Gastrocnemius medialis (tissue), 4 donors: ENCODE data around the gene FAM118B. TPM values are rescaled to one million over a fixed set of nuclear protein-coding genes. Genes with fewer than 3 reads are reported as not detected.

Source experiments
- ATAC-seq, 2 donors: fragments of 150-250 bp; one replicate each; pipeline ENCODE4 v1.9.1; 2016
- DNase-seq, 2 donors: peaks; one replicate each; pipeline ENCODE4 v3.0.0-alpha.2; 2019
- H3K27ac ChIP-seq, 4 donors: fragments of 200-600 bp; sonication (generic); 1 replicate in 1 of 4; 2 replicates in 3 of 4; pipeline ENCODE4 v1.5.1; 2016 to 2018; ENCODE audit warnings: mild to moderate bottlenecking in 2 of 4, moderate library complexity in 1 of 4
- H3K27me3 ChIP-seq, 3 donors: fragments of 200-600 bp; sonication (generic) in 2 of 3; 1 replicate in 1 of 3; 2 replicates in 2 of 3; pipeline versions ENCODE4 v1.5.1 to v1.6.0; 2016 to 2019; ENCODE audit warnings: mild to moderate bottlenecking in 1 of 3, moderate library complexity in 1 of 3
- H3K36me3 ChIP-seq, 2 donors: fragments of 200-600 bp; sonication (generic) in 1 of 2; one replicate each; pipeline ENCODE4 v1.5.1; 2017 to 2018
- H3K4me1 ChIP-seq, 2 donors: fragments of 200-600 bp; sonication (generic) in 1 of 2; one replicate each; pipeline ENCODE4 v1.5.1; 2016 to 2017; ENCODE audit warnings: mild to moderate bottlenecking in 2 of 2
- H3K4me3 ChIP-seq, 4 donors: fragments of 200-600 bp; sonication (generic) in 3 of 4; 1 replicate in 1 of 4; 2 replicates in 3 of 4; pipeline ENCODE4 v1.5.1; 2016 to 2019; ENCODE audit warnings: mild to moderate bottlenecking in 2 of 4
- H3K9me3 ChIP-seq, 3 donors: fragments of 200-600 bp; sonication (generic) in 2 of 3; 1 replicate in 1 of 3; 2 replicates in 2 of 3; pipeline ENCODE4 v1.5.1; 2016 to 2019
- POLR2A ChIP-seq, 2 donors: fragments of 450-650 bp; IDR thresholded peaks; one replicate each; pipeline ENCODE4 v1.6.1; 2017; ENCODE audit warnings: antibody characterized with exemption in 2 of 2, mild to moderate bottlenecking in 2 of 2, moderate library complexity in 2 of 2
- in situ Hi-C, 4 donors: fragments of 200-750 bp; cut with MboI; loops; one replicate each; pipeline versions ENCODE4 v1.15.0 to v1.8.0; 2017; ENCODE audit warnings: low sequenced_read_pairs in 4 of 4
- intact Hi-C: fragments of 100-400 bp; cut with DNase I; formaldehyde crosslinking; loops from one replicate; pipeline ENCODE4 v1.15.1; 2023; ENCODE audit warnings: low total_unique reads
- total RNA-seq, 4 donors: library from RNA; depleted of rRNA; stranded (reverse); fragments of >200 nt; gene quantifications; one replicate each; pipeline versions ENCODE4 v1.1.0 to v1.2.3, GENCODE V29; 2016
- TF ChIP-seq, protein P1 (sequence below), 5 experiments: fragments of 450-650 bp in 3 of 5; fragments of 200-600 bp in 2 of 5; sonication (generic) in 2 of 5; IDR thresholded peaks in 4 of 5; conservative IDR thresholded peaks in 1 of 5; 1 replicate in 4 of 5; 2 replicates in 1 of 5; pipeline ENCODE4 v1.5.1; 2016 to 2019; ENCODE audit warnings: antibody characterized with exemption in 5 of 5, mild to moderate bottlenecking in 3 of 5, moderate library complexity in 3 of 5

Gene FAM118B
- total RNA-seq, result 10 to 100 TPM; 13.6 to 32.2 (median 23.2) TPM

DNA sequence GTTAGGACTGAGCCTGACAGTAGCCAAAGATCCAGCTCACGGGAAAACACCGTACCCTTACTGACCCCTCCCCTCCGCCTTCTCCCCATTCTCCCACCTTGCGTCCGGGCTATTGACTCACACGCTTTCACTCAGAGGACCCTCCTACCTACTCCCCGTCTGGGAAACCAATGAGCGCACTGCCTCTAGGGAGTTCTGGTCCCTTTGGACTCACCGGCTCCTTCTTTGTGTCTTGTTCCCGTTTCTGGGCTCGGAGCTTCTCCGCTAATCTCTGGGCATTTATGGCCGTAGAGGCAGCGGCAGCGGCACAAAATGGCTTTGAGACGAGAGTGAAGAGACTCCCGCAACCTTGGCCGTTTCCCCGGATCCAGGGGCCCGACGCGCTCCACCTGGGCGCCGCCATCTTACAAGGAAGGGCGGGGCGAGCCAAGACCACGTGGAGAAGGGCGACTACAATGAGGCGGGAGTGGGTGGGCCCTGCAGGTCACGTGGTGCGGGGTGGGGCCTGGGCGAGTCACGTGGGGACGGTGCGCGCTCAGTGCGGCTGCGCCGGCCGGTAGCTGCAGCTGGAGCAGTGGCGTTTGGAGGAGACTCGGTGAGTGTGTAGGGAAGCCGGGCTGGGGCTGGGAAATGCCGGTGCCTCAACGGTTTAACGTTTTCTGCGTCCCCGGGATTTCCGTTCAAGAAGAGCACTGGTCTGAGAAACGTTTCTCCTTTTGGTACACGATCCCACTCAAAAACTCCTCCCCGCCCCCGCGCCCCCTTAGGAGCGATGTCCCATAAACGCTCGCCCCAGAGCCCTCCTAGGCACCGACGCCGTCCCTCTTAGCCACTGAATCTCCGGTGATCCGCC is at the start of gene FAM118B, which contains the start of gene RPUSD4:
Gene FAM118B (plus strand): TSS at position 547 of the 853 bp plus-strand sequence. CDS start 23,220 bp downstream, outside the sequence.
Gene RPUSD4 (minus strand): TSS at position 415 of the 853 bp plus-strand sequence. CDS start 12 bp downstream, at position 403.
- peak; percentile 93 to 95 for TF ChIP-seq POLR2A (IDR thresholded peaks at IDR 0.05)
- TF ChIP-seq, protein P1, sequence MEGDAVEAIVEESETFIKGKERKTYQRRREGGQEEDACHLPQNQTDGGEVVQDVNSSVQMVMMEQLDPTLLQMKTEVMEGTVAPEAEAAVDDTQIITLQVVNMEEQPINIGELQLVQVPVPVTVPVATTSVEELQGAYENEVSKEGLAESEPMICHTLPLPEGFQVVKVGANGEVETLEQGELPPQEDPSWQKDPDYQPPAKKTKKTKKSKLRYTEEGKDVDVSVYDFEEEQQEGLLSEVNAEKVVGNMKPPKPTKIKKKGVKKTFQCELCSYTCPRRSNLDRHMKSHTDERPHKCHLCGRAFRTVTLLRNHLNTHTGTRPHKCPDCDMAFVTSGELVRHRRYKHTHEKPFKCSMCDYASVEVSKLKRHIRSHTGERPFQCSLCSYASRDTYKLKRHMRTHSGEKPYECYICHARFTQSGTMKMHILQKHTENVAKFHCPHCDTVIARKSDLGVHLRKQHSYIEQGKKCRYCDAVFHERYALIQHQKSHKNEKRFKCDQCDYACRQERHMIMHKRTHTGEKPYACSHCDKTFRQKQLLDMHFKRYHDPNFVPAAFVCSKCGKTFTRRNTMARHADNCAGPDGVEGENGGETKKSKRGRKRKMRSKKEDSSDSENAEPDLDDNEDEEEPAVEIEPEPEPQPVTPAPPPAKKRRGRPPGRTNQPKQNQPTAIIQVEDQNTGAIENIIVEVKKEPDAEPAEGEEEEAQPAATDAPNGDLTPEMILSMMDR (IDR thresholded peaks at IDR 0.05 in 4 of 5, conservative IDR thresholded peaks at IDR 0.05 in 1 of 5), result no peak
- DNase-seq (peak; percentile 98 to 99), ATAC-seq (peak; percentile 79 to 89)
- Histone ChIP-seq H3K9me3 (no peaks in the 10 kb centered on the region), H3K36me3 (peaks cover 0 to 16% of the 10 kb centered on the region in 2 donors), H3K27me3 (no peaks in the 10 kb centered on the region), H3K4me3 (peak within 1 kb of the TSS; percentile 88 to 93 (median 91)), H3K27ac (peak within 1 kb of the TSS; percentile 91 to 95 (median 92)), H3K4me1 (peaks cover 52 to 55% of the 10 kb centered on the region in 2 donors)
- in situ Hi-C loops (loop anchor here in 2 of 4 donors (5.0 to 25.0 kb wide), 3 partner anchors 56 to 624 kb away; partner anchors contain the start of genes FOXRED1 (in 1 of the 2), SRPRA (in 1 of the 2) and STT3A (in 1 of the 2)), intact Hi-C loops (loop anchor here (1.0 to 5.0 kb wide), 4 partner anchors 57 to 619 kb away; partner anchors contain the start of genes CDON, DCPS, SRPRA and STT3A)

DNA sequence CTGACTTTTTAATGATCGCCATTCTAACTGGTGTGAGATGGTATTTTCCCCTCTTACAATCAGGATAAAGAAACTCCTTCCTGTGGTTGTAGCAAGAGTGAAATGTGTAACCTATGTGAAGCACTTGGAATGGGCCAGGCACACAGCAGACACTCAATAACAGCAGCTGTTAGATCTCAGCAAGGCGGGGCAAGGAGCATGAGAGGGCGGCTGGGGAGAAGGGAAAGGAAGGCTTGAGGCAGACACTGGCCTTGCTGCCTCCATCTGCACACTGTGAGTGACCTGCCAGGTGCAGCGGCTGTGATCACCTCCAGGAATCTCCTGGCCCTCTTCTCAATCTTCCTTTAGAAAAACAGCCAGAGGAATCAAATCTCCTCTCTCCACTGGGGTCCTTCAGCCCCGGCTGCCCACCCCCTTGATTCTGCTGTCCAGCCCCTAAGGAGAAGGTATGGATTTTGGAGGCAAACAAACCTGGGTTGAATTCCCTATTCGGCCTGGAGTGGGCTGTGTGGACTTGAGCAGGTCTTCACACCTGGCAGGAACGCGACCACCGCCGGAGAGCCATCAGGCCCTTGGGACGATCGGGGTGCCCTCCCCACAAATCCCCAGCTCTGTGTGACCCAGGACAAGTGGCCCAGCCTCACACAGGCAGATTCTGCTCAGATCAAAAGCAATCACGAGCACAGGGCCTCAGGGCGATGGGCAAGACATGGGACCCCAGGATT is 49.1 kb upstream of the FAM118B start:
- intact Hi-C loops (no loop called here), in situ Hi-C loops (no loop called here)
- ATAC-seq (no peak), DNase-seq (no peak)
- no peak for TF ChIP-seq POLR2A (IDR thresholded peaks at IDR 0.05)
- TF ChIP-seq, protein P1 (IDR thresholded peaks at IDR 0.05 in 4 of 5, conservative IDR thresholded peaks at IDR 0.05 in 1 of 5), result no peak
- Histone ChIP-seq H3K9me3 (no peaks in the 10 kb centered on the region), H3K27me3 (peaks cover 0 to 4% (median 0%) of the 10 kb centered on the region in 3 donors), H3K36me3 (no peaks in the 10 kb centered on the region), H3K4me1 (no peaks in the 10 kb centered on the region), H3K27ac (no peak overlapping the region), H3K4me3 (no peak overlapping the region)

DNA sequence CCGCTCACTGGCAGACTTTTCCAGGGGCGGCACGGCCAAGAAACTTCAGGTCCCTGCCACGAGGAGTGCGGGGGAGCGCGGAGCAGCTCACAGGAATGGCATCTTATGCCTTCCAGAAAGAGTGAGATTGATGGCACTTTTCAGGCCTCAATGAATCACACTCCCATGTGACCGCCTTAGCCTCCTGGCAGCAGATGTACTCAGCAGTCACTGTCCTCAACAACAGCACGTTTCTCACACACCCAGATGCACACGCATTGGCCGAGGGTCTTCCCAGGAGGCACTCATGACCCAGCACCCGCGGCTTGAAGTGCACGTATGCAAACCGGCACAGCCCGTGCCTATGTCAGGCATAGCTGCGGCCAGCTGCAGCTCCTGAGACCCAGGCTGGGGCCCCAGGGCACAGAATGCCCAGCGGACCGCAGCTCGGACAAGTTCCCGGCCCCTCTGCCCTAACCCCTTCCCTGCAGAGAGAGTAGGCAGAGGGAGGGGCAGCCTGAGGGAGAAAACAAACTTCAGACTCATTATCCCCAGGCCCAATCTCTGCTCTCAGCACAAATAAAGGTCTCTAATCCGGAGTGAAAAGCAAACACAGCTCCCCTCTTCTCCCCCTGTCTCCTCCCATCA is 48.4 kb upstream of the FAM118B start:
- H3K4me3 ChIP-seq, result no peak overlapping the region
- no peak overlapping the region for H3K27ac ChIP-seq
- H3K4me1 ChIP-seq, result no peaks in the 10 kb centered on the region
- DNase-seq (no peak), ATAC-seq (no peak)
- H3K9me3 ChIP-seq, result no peaks in the 10 kb centered on the region
- in situ Hi-C loops (no loop called here), intact Hi-C loops (no loop called here)
- no peaks in the 10 kb centered on the region for H3K36me3 ChIP-seq
- peaks cover 0 to 4% (median 0%) of the 10 kb centered on the region in 3 donors for H3K27me3 ChIP-seq
- TF ChIP-seq, protein P1 (IDR thresholded peaks at IDR 0.05 in 4 of 5, conservative IDR thresholded peaks at IDR 0.05 in 1 of 5), result no peak
- TF ChIP-seq POLR2A (IDR thresholded peaks at IDR 0.05), result no peak

DNA sequence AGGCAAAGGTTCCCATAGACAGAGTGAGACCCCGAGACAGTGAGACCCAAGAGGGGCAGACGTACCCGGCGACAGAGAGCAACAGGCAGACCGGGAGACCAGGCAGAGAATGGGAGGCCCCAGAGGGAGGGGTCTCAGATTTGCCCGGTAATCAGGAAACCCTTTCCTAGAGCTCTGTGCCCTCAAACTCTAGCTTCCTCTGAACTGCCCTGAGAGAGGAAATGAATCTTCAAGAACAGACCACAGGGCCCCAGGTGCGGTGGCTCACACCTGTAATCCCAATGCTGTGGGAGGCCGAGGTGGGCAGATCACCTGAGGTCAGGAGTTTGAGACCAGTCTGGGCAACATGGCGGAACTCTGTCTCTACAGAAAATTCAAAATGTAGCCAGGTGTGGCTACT is 47.8 kb upstream of the FAM118B start:
- Histone ChIP-seq H3K27ac (no peak overlapping the region), H3K27me3 (peaks cover 0 to 4% (median 0%) of the 10 kb centered on the region in 3 donors), H3K4me1 (no peaks in the 10 kb centered on the region), H3K9me3 (no peaks in the 10 kb centered on the region), H3K4me3 (no peak overlapping the region), H3K36me3 (no peaks in the 10 kb centered on the region)
- intact Hi-C loops, result no loop called here
- ATAC-seq, result no peak
- in situ Hi-C loops, result no loop called here
- TF ChIP-seq POLR2A (IDR thresholded peaks at IDR 0.05), result no peak
- TF ChIP-seq, protein P1 (IDR thresholded peaks at IDR 0.05 in 4 of 5, conservative IDR thresholded peaks at IDR 0.05 in 1 of 5), result no peak
- DNase-seq, result no peak
